Mesothelial cell of epicardium (in vitro differentiated cells): ENCODE data around the gene CMTM3. TPM values are rescaled to one million over a fixed set of nuclear protein-coding genes. Genes with fewer than 3 reads are reported as not detected.
"Not testable (repeated sequence)": the region's sequence is repeated elsewhere in the genome, so short reads cannot be mapped to it uniquely, and the experiment has no call there.

Source experiments
- DNase-seq, 2 experiments: peaks; one replicate each; pipeline ENCODE4 v3.0.0; 2021; ENCODE audit warnings: low spot score in 2 of 2; ENCODE audit not compliant: unreplicated experiment in 2 of 2
- H3K27ac Mint-ChIP-seq: 2 replicates; pipeline ENCODE4 v1.8.0; 2021; ENCODE audit warnings: mixed read lengths
- H3K27me3 Mint-ChIP-seq: 2 replicates; pipeline ENCODE4 v1.8.0; 2021; ENCODE audit warnings: low read depth, mixed read lengths
- H3K36me3 Mint-ChIP-seq: 2 replicates; pipeline ENCODE4 v1.8.0; 2021; ENCODE audit warnings: mixed read lengths
- H3K4me1 Mint-ChIP-seq: 2 replicates; pipeline ENCODE4 v1.8.0; 2021; ENCODE audit warnings: mixed read lengths
- H3K4me3 Mint-ChIP-seq: 2 replicates; pipeline ENCODE4 v1.8.0; 2021; ENCODE audit warnings: mild to moderate bottlenecking, moderate library complexity, mixed read lengths
- H3K9me3 Mint-ChIP-seq: 2 replicates; pipeline ENCODE4 v1.8.0; 2021; ENCODE audit warnings: mixed read lengths
- CTCF ChIP-seq: fragments of 200-600 bp; sonication (generic); IDR thresholded peaks from one replicate; pipeline ENCODE4 v1.5.0; 2021; ENCODE audit warnings: antibody characterized with exemption; ENCODE audit not compliant: unreplicated experiment
- total RNA-seq: library from RNA; stranded (reverse); gene quantifications from 3 replicates; pipeline ENCODE4 v1.2.1, GENCODE V29; 2021

Gene CMTM3
- total RNA-seq, 1 donor from 2014 or later = 60.7 TPM

- no peak for TF ChIP-seq CTCF
- peaks cover 32% of the 10 kb centered on the region for H3K4me1 Mint-ChIP-seq
- no peaks in the 10 kb centered on the region for H3K27me3 Mint-ChIP-seq
- no peak overlapping the region for H3K27ac Mint-ChIP-seq
- H3K9me3 Mint-ChIP-seq = no peaks in the 10 kb centered on the region
- H3K36me3 Mint-ChIP-seq = peaks cover 18% of the 10 kb centered on the region
- H3K4me3 Mint-ChIP-seq = no peak overlapping the region
- DNase-seq = no peak
Observed at GRCh38 chr16:66623755-66624154, 19.3 kb downstream of the CMTM3 start.

GRCh38 chr16:66627611-66628378, 23.3 kb downstream of the CMTM3 start:
- not testable (repeated sequence) for DNase-seq, H3K27me3 Mint-ChIP-seq, H3K9me3 Mint-ChIP-seq, H3K4me3 Mint-ChIP-seq
- Mint-ChIP-seq H3K36me3 (peaks cover 13% of the 10 kb centered on the region), H3K27ac (peak overlapping the region; percentile 91), H3K4me1 (peaks cover 12% of the 10 kb centered on the region)

- no peak for DNase-seq
- no peak for TF ChIP-seq CTCF
- Mint-ChIP-seq H3K4me3 (no peak overlapping the region), H3K36me3 (peaks cover 19% of the 10 kb centered on the region), H3K27ac (no peak overlapping the region), H3K9me3 (no peaks in the 10 kb centered on the region), H3K4me1 (peaks cover 10% of the 10 kb centered on the region), H3K27me3 (no peaks in the 10 kb centered on the region)
Observed at GRCh38 chr16:66629856-66630255, 25.4 kb downstream of the CMTM3 start.

GRCh38 chr16:66630561-66631260, 26.2 kb downstream of the CMTM3 start:
- H3K4me1 Mint-ChIP-seq, DNase-seq, H3K27me3 Mint-ChIP-seq, H3K9me3 Mint-ChIP-seq, H3K4me3 Mint-ChIP-seq, H3K27ac Mint-ChIP-seq: not testable (repeated sequence)
- peaks cover 20% of the 10 kb centered on the region for H3K36me3 Mint-ChIP-seq

GRCh38 chr16:66631558-66631957, 27.1 kb downstream of the CMTM3 start:
- DNase-seq, H3K4me1 Mint-ChIP-seq, H3K27ac Mint-ChIP-seq, H3K4me3 Mint-ChIP-seq, H3K9me3 Mint-ChIP-seq, H3K27me3 Mint-ChIP-seq: not testable (repeated sequence)
- H3K36me3 Mint-ChIP-seq = peaks cover 20% of the 10 kb centered on the region

- Mint-ChIP-seq H3K27me3 (no peaks in the 10 kb centered on the region), H3K27ac (no peak overlapping the region), H3K4me3 (no peak overlapping the region), H3K36me3 (peaks cover 14% of the 10 kb centered on the region), H3K4me1 (peaks cover 12% of the 10 kb centered on the region), H3K9me3 (no peaks in the 10 kb centered on the region)
- DNase-seq = no peak
- TF ChIP-seq CTCF = no peak
Observed at GRCh38 chr16:66634527-66635196, 30.2 kb downstream of the CMTM3 start.

GRCh38 chr16:66635406-66635805, 30.9 kb downstream of the CMTM3 start:
- Mint-ChIP-seq H3K9me3 (no peaks in the 10 kb centered on the region), H3K36me3 (peaks cover 14% of the 10 kb centered on the region), H3K4me1 (peaks cover 12% of the 10 kb centered on the region), H3K27ac (peak overlapping the region; percentile 34), H3K4me3 (no peak overlapping the region), H3K27me3 (no peaks in the 10 kb centered on the region)
- no peak for TF ChIP-seq CTCF
- no peak for DNase-seq
